OCI-LY1 (cell line): Measurements from ENCODE around the gene HMHB1.

Experiments used
- H2AFZ ChIP-seq: fragments of 200-600 bp; sonication (generic), shearing (Covaris generic); 2 replicates; pipeline ENCODE4 v1.6.0; 2014; ENCODE audit warnings: antibody characterized with exemption, mild to moderate bottlenecking, low read length
- H3F3A ChIP-seq: fragments of 200-600 bp; sonication (generic), shearing (Covaris generic); 2 replicates; pipeline ENCODE4 v1.6.0; 2014; ENCODE audit warnings: mild to moderate bottlenecking, antibody characterized with exemption, low read length, moderate library complexity; ENCODE audit not compliant: insufficient read depth
- H3K27ac ChIP-seq: fragments of 200-600 bp; sonication (generic); 2 replicates; pipeline ENCODE4 v1.5.1; 2014; ENCODE audit warnings: low read length, mixed run types, mild to moderate bottlenecking, low read depth; ENCODE audit not compliant: poor library complexity, severe bottlenecking
- H3K27me3 ChIP-seq: fragments of 200-600 bp; sonication (generic); 2 replicates; pipeline ENCODE4 v1.6.0; 2014; ENCODE audit warnings: antibody characterized with exemption, mild to moderate bottlenecking, low read length, moderate library complexity; ENCODE audit not compliant: insufficient read depth
- H3K36me3 ChIP-seq: fragments of 200-600 bp; sonication (generic); 2 replicates; pipeline ENCODE4 v1.6.1; 2014; ENCODE audit warnings: mild to moderate bottlenecking, antibody characterized with exemption, low read length, moderate library complexity, mixed read lengths; ENCODE audit not compliant: insufficient read depth
- H3K4me1 ChIP-seq: fragments of 200-600 bp; sonication (generic); 2 replicates; pipeline ENCODE4 v1.5.1; 2014; ENCODE audit warnings: mild to moderate bottlenecking, low read length, moderate library complexity; ENCODE audit not compliant: insufficient read depth, severe bottlenecking
- H3K4me2 ChIP-seq: fragments of 200-600 bp; sonication (generic), shearing (Covaris generic); 2 replicates; pipeline ENCODE4 v1.6.1; 2014; ENCODE audit warnings: low read length
- H3K4me3 ChIP-seq: fragments of 200-600 bp; sonication (generic); 2 replicates; pipeline ENCODE4 v1.5.1; 2014; ENCODE audit warnings: low read length, low read depth, mild to moderate bottlenecking, mixed read lengths; ENCODE audit not compliant: poor library complexity, severe bottlenecking
- H3K79me2 ChIP-seq: fragments of 200-600 bp; shearing (Covaris generic); 2 replicates; pipeline ENCODE4 v1.6.1; 2016; ENCODE audit warnings: mixed run types, low read length, mixed read lengths; ENCODE audit not compliant: insufficient read depth
- H3K9ac ChIP-seq: fragments of 200-600 bp; sonication (generic), shearing (Covaris generic); 2 replicates; pipeline ENCODE4 v1.6.1; 2014; ENCODE audit warnings: mild to moderate bottlenecking, low read length, mixed read lengths
- H3K9me2 ChIP-seq: fragments of 200-600 bp; sonication (generic), shearing (Covaris generic); 2 replicates; pipeline ENCODE4 v1.6.1; 2014; ENCODE audit warnings: low read depth, mild to moderate bottlenecking, low read length, mixed read lengths
- H3K9me3 ChIP-seq: fragments of 200-600 bp; shearing (Covaris generic); 2 replicates; pipeline ENCODE4 v1.6.1; 2014; ENCODE audit warnings: low read length, mixed read lengths
- H4K20me1 ChIP-seq: fragments of 200-600 bp; sonication (generic), shearing (Covaris generic); 2 replicates; pipeline ENCODE4 v1.6.0; 2016; ENCODE audit warnings: mild to moderate bottlenecking, low read length; ENCODE audit not compliant: insufficient read depth
- EZH2 ChIP-seq: fragments of 200-600 bp; sonication (generic), shearing (Covaris generic); IDR thresholded peaks from 2 replicates; pipeline ENCODE4 v1.8.0; 2017; ENCODE audit warnings: borderline replicate concordance, mixed run types, mild to moderate bottlenecking, antibody characterized with exemption, low read length, moderate library complexity, mixed read lengths
- TF ChIP-seq, protein P1 (sequence below): fragments of 200-600 bp; sonication (generic), shearing (Covaris generic); IDR thresholded peaks from 2 replicates; pipeline ENCODE4 v1.5.1; 2017; ENCODE audit warnings: mild to moderate bottlenecking, antibody characterized with exemption, low read length, moderate library complexity, mixed read lengths

HMHB1 gene

DNA sequence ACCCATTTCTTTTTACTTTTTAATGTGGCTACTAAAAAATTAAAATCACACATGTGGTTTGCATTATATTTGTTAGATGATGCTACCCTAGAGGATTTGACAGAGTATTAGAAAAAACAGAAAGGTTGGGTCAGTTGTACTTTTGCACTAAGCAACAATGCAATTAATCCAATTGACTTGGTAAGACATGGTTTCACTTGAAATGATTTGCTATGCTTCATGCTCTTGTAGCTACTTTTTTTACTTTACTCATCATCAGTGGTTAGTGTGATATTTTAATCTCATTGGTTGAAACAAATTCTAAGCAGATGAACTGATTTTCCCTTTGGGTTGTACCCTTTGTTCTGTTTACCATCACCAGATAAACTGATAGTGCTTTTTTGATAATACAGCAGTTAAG is 39.4 kb downstream of the HMHB1 start:
- TF ChIP-seq, protein P1, sequence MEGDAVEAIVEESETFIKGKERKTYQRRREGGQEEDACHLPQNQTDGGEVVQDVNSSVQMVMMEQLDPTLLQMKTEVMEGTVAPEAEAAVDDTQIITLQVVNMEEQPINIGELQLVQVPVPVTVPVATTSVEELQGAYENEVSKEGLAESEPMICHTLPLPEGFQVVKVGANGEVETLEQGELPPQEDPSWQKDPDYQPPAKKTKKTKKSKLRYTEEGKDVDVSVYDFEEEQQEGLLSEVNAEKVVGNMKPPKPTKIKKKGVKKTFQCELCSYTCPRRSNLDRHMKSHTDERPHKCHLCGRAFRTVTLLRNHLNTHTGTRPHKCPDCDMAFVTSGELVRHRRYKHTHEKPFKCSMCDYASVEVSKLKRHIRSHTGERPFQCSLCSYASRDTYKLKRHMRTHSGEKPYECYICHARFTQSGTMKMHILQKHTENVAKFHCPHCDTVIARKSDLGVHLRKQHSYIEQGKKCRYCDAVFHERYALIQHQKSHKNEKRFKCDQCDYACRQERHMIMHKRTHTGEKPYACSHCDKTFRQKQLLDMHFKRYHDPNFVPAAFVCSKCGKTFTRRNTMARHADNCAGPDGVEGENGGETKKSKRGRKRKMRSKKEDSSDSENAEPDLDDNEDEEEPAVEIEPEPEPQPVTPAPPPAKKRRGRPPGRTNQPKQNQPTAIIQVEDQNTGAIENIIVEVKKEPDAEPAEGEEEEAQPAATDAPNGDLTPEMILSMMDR = no peak
- no peak for TF ChIP-seq EZH2
- H3K4me3 ChIP-seq = no peak overlapping the region
- H4K20me1 ChIP-seq = no peaks in the 10 kb centered on the region

DNA sequence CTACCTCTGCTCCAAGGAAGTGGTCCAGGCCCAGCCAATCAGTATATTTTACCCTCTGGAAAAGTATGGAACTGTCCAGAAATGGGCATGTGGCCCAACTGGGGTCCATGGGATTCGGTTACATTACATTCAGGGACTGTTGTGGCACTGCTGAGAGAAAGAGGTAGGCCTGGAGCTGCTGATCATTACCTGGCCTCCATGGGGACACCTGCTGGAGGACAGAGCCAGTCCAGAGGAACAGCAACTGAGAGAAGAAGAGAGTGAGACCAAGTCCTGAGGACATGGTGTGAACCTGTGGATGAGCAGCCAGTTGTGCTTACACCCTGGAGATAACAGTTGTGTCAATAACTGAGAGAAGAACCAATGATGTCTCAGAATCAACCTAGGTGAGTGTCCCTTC is 48.2 kb downstream of the HMHB1 start:
- Histone ChIP-seq H3F3A (no peaks in the 10 kb centered on the region), H3K36me3 (no peaks in the 10 kb centered on the region), H3K9me2 (no peaks in the 10 kb centered on the region), H3K4me1 (peaks cover 10% of the 10 kb centered on the region), H4K20me1 (no peaks in the 10 kb centered on the region), H3K9me3 (no peaks in the 10 kb centered on the region), H2AFZ (no peak overlapping the region), H3K4me2 (no peak overlapping the region), H3K79me2 (no peaks in the 10 kb centered on the region), H3K27me3 (no peaks in the 10 kb centered on the region), H3K27ac (no peak overlapping the region), H3K4me3 (no peak overlapping the region), H3K9ac (no peak overlapping the region)
- TF ChIP-seq, protein P1 = no peak; the same call in 1 of the 2 replicates
- no peak for TF ChIP-seq EZH2

More for the DNA sequence above, 39.4 kb downstream of the HMHB1 start:
- no peak overlapping the region for H3K27ac ChIP-seq
- peaks cover 9% of the 10 kb centered on the region for H3K4me1 ChIP-seq
- H3K79me2 ChIP-seq = no peaks in the 10 kb centered on the region
- H2AFZ ChIP-seq = no peak overlapping the region
- H3F3A ChIP-seq = no peaks in the 10 kb centered on the region
- H3K36me3 ChIP-seq = no peaks in the 10 kb centered on the region
- no peaks in the 10 kb centered on the region for H3K27me3 ChIP-seq
- no peak overlapping the region for H3K4me2 ChIP-seq
- no peaks in the 10 kb centered on the region for H3K9me2 ChIP-seq
- 0 out of 2 replicates have a peak, but pooled peaks cover 5% of the 10 kb centered on the region for H3K9me3 ChIP-seq
- no peak overlapping the region for H3K9ac ChIP-seq

DNA sequence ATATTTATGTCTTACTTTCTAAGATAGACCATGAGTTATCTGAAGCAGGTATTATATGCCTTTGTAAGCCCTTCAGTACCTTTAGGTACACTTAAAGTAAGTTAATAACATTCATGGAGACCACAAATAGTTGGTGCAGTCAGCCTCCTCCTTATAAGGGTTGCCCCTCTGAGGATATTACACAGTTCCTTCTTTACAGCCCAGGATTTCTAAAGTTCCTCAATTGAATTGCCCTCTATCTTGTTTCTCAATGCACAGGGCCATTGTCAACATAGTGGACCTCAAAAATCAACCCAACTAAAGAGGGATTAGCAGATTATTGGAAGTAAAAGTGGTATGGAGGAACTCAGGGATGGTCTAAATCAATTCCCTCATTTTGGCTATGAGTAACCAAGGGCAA is 50.3 kb downstream of the HMHB1 start:
- no peaks in the 10 kb centered on the region for H3K9me2 ChIP-seq
- H3K27ac ChIP-seq = no peak overlapping the region
- no peaks in the 10 kb centered on the region for H3F3A ChIP-seq
- peaks cover 26% of the 10 kb centered on the region for H3K4me1 ChIP-seq
- no peak overlapping the region for H2AFZ ChIP-seq
- no peaks in the 10 kb centered on the region for H3K79me2 ChIP-seq
- no peak overlapping the region for H3K9ac ChIP-seq
- no peaks in the 10 kb centered on the region for H3K36me3 ChIP-seq
- H3K9me3 ChIP-seq = no peaks in the 10 kb centered on the region
- H3K4me2 ChIP-seq = no peak overlapping the region
- H3K4me3 ChIP-seq = no peak overlapping the region
- TF ChIP-seq EZH2 = no peak
- TF ChIP-seq, protein P1 = no peak
- H4K20me1 ChIP-seq = no peaks in the 10 kb centered on the region
- no peaks in the 10 kb centered on the region for H3K27me3 ChIP-seq
